Activated CD4-positive, alpha-beta T cell treated with anti-CD3 and anti-CD28 coated beads for 1 hour (primary cell): ENCODE results near the gene MBD4.
"Not testable (repeated sequence)": the region's sequence is repeated elsewhere in the genome, so short reads cannot be mapped to it uniquely, and the experiment has no call there.

Source experiments
- DNase-seq: peaks from one replicate; pipeline ENCODE4 v3.0.0-alpha.2; 2020

The MBD4 gene

DNA sequence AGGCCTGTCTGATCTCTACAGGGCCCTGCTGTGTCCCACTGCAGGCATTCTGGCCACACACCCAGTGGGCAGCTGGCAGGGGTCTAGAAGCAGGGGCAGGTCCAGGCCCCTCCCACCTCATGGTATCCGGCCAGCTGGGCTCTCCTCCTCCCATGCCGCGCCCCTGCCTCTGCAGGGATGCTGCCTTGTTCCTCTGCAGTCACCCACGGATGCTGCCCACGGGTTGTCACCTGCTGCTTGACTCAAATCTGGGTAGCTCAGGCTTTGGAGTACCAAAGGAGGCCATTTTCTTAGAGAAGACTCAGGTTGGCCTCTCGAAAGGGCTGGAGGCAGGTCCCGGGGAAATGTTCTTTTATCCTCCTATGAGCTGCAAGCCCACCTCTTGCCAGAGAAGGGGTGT, 36.3 kb downstream of the MBD4 start:
- no peak for DNase-seq

DNA sequence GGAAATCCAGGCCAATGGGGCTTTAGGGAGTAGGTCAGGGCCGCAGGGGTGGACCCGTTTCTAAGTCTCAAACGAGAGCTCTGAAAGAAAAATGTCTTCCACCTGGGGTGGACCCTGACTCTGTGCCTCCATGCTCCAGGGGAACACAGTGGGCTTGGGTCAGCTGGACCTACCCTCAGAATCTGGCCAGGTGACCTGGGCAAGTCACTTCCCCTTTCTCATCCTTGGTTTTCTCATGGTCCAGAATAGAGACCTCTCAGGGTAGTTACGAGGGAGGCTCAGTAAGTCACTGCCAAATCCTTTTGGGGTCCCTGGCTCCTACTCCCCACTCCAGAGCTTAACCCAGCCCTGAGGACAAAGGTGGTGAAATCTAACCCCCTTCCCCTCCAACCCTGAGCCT, 37.1 kb downstream of the MBD4 start:
- DNase-seq, result no peak

DNA sequence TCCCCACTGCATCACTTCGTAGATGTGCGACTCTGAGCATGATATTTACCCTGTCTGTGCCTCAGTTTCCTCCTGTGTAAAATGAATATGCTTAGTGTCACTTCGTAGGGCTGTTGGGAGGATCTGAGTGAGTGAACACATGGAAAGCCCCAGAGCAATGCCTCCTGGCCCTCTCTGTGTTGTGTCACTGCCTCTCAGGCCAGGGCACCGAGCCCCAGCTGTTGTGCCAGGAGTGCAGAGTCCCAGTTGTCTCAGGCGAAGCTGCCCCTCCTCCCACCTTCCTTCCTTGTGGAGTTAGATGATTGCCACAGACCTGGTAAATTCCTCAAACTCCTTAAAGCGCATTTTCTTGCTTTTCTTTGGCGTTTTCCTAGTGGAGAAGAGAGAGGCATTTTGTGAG, 37.5 kb downstream of the MBD4 start:
- no peak for DNase-seq

DNA sequence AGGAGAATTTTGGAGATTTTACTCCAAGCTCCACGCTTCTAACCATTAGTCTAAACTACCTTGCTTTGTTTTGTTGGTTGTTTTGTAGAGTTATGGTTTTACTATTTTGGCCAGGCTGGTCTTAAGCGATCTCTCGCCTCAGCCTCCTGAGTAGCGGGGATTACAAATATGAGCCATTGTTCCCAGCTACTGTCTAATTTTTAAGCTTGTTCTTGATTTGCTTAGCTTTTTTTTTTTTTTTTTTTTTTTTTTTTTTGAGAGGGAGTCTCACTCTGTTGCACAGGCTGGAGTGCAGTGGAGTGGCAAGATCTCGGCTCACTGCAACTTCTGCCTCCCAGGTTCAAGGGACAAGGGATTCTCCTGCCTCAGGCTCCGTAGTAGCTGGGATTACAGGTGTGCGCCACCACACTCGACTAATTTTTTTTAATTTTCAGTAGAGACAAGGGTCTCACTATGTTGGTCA, 39.8 kb downstream of the MBD4 start:
- DNase-seq, result no peak

DNA sequence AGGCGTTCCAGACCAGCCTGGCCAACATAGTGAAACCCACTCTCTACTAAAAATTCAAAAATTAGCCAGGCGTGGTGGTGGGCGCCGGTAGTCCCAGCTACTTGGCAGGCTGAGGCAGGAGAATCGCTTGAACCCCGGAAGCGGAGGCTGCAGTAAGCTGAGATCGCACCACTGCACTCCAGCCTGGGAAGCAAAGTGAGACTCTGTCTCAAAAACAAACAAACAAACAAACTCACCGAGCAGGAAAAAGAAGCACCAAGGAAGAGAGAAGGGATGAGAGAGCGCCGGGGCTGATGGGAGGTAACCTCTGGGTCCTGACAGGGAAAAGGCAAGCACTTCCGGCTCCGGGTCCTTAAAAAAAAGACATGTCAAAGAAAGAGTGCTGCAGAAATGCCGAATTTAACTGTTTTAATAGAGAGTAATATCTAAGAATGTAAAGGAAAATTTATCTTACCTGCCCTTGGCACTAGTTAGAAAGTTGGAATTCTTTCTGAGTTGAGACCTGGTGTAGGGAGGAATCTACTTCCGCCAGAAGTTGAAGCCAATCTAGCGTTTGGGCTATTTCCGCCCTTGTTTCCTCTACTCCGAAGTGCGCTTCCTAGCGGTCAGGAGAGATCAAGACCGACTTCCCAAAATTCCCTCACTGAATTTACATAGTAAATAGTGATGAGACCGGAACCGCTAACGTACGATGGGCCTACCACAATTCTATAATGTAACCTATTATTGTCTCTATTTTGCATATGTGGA, 40.4 kb downstream of the MBD4 start:
- peak; percentile 48 for DNase-seq

DNA sequence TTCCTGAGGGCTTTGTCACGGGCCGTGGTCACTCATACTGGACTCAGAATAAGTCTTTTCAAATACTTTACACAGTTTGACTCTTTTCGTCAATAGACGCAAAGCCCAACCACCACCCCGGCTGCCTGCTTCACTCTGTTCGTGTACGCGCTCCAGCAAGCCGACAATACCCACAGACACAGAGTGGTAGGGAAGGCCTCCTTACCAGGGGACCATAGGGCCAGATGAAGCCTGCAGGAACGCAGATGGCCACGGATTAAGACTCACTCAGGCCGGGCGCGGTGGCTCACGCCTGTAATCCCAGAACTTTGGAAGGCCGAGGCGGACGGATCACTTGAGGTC, 41.0 kb downstream of the MBD4 start:
- no peak for DNase-seq

DNA sequence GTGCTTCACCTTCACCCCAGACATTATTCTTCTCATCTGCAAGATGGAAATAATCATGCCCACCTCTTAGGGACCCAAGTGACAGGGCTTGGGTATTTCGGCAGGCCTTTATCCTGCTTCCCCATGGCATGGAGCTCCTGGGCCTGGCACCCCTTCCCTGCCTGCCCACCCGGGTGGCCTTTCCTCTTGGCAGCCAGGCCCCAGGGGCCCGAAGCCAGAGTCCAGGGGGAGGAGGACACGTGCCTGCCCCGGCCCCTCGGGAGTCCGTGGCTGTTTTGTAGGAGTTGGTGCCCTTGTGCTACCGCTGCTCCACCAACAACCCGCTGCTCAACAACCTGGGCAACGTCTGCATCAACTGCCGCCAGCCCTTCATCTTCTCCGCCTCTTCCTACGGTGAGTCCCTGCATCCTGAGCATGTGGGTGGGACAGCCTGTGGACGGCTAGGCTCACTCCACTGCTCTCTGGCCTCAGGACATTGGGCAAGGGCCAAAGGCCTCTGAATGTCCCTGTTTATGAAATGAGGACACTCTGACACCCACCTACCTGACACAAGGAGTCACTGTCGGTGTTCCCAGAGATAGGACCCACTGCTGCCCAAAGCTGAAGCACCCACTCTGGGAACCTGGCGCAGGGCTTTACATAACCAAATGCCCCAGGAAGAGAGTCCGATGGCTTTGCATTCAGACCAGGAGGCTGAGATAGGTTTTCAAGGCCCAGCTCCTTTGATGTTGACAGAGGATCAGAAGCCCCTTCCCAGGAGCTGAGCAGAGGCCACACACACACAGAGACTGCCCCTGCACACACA, 45.8 kb downstream of the MBD4 start:
- DNase-seq, result not testable (repeated sequence)

- DNase-seq, result no peak
Observed at GRCh38 chr3:129393271-129393670, 46.5 kb downstream of the MBD4 start.

DNA sequence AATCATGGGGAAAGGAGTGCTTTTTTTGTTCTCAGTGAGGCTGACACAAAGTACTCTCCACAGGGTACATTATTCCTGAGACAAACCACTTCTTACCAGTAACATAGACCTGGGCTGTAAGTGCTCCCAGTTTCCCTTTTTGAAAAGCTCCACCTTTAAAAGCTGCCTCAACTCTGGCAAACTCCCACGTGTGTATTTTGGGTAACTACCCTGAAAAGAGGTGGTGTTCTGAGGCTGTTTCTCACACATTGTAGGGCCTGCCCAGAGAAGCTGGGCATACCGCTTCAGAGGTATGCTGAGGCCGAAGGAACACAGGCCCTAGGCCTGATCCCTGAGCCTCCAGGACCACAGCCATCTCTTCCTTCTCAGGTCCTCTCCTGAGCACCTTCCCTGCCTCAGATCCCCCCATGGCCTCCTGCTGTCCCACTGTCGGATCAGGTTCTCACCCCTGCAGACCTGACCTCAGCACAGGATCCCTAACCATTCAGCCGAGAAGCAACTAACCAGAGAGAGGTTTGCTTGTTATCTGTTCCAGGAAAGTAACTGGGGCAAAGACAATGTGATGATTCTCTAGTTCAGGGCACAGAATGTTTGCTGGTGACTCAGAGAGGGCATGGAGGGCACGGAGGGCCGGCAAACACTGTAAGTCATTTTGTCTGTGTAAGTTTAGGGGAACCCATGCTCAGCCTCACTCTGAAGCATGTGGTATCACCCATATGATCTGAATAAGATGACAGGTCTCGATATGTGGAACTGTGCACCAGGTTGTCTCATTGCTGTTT, 47.5 kb downstream of the MBD4 start:
- DNase-seq, result not testable (repeated sequence)

GRCh38 chr3:129391583-129391982, 48.2 kb downstream of the MBD4 start:
- not testable (repeated sequence) for DNase-seq

- DNase-seq, result no peak
Observed at GRCh38 chr3:129389572-129389937, 50.2 kb downstream of the MBD4 start.

- not testable (repeated sequence) for DNase-seq
Observed at GRCh38 chr3:129388791-129389571, 50.8 kb downstream of the MBD4 start.

GRCh38 chr3:129387487-129387886, 52.3 kb downstream of the MBD4 start:
- no peak for DNase-seq

GRCh38 chr3:129386984-129387383, 52.8 kb downstream of the MBD4 start:
- no peak for DNase-seq

DNA sequence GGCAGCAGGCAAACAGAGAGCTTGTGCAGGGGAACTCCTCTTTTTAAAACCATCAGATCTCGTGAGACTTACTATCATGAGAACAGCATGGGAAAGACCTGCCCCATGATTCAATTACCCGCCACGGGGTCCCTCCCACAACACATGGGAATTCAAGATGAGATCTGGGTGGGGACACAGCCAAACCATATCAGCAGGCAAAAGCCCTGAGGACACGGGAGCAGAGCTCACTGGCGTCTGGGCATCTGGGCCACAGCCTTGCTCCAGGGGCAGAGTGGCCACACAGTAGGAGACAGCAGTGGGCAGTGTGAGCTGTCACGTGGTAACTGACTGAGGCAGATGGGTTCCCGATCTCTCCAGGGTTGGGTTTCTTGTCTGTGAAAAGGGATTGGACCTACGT, 54.2 kb downstream of the MBD4 start:
- DNase-seq, result not testable (repeated sequence)

DNA sequence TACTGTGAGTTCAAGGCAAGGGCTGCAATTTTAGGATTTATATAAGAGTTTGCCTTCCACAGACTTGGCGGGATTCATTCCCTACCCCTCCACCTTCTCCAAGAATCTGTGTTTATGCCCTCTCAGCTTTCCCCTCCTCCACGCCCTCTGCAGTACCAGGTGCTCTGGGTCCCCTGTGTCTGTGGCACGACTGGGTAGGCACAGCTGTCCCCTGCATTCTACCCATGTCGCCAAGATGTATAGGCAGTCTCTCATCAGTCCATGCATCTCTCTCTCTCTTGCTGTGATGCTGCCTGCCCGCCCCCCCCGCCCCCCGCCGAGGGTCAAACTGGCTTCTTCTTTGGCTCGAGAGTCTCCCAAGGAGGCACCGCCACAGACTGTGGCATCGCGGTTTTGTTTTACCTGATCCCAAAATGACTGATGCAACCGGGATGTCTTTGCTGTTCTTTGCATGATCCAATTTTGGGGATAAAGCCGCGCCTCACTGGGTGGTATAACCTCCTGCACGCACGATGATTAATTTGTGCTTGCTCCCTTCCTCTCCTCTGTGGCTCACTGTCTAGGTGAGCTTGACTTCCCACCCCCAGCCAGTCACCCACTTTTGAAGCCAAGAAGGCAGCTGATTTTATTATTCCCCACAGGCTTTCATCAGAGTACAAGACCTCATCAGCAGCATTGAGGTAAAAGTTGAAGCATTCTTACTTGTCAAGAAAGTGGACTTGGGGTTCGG, 55.0 kb downstream of the MBD4 start:
- no peak for DNase-seq

DNA sequence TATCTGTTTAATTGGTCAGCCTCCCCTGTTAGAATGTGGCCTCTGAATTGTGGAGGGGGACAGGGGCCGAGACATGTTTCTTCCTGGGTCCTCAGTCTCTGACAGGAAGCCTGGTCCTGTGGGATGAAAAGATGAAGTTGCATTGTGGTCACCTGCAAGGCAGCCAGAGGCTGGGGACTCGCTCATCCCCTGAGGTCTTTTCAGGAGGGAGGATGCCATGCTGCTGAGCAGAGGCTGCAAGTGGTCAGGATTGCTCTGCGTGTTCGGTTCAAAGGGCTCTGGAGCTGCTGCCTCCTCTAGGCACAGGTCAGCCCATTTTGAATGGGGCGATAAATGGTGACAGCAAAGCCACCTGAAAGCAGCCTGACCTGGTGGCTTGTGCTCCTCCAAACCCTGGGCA, 55.6 kb downstream of the MBD4 start:
- not testable (repeated sequence) for DNase-seq

GRCh38 chr3:129383292-129383860, 56.4 kb downstream of the MBD4 start:
- DNase-seq, result peak; percentile 22

GRCh38 chr3:129382366-129382765, 57.4 kb downstream of the MBD4 start:
- DNase-seq, result no peak
